Astrocyte (in vitro differentiated cells and primary cell): Measurements from ENCODE around the gene REXO1.
"Not testable (repeated sequence)": the region's sequence is repeated elsewhere in the genome, so short reads cannot be mapped to it uniquely, and the experiment has no call there.

Experiments used
- CTCF ChIP-seq: IDR thresholded peaks from 2 replicates; pipeline ENCODE4 v1.5.1; 2011; ENCODE audit warnings: low read depth, mild to moderate bottlenecking, inconsistent platforms, low read length, moderate library complexity; ENCODE audit not compliant: insufficient read depth
- EZH2 ChIP-seq: IDR thresholded peaks from 2 replicates; pipeline ENCODE4 v1.6.1; 2012; ENCODE audit warnings: mild to moderate bottlenecking, low read length, inconsistent platforms; ENCODE audit not compliant: insufficient read depth

DNA sequence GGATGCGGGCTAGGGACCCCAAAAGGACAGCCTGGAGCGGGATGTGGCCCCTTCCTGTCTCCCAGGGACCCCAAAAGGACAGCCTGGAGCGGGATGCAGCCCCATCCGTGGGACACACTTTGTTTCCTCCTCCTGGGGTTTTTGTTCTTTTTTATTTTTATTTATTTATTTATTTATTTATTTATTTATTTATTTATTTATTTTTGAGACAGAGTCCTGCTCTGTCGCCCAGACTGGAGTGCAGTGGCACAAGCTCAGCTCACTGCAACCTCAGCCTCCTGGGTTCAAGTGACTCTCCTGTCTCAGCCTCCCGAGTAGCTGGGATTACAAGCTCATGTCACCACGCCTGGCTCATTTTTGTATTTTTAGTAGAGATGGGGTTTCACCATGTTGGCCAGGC lies 51.0 kb downstream of the REXO1 start:
- not testable (repeated sequence) for TF ChIP-seq CTCF, EZH2
